Trophoblast cell (in vitro differentiated cells and primary cell): ENCODE measurements around the gene PTH2.
"Not testable (repeated sequence)": the region's sequence is repeated elsewhere in the genome, so short reads cannot be mapped to it uniquely, and the experiment has no call there.

Source experiments
- DNase-seq, 2 donors: peaks; one replicate each; pipeline ENCODE4 v3.0.0-alpha.2; 2016
- H2AFZ ChIP-seq: 2 replicates; pipeline ENCODE4 v1.6.1; 2013; ENCODE audit warnings: low read length, moderate library complexity, mild to moderate bottlenecking; ENCODE audit not compliant: insufficient read depth, poor library complexity
- H2AK5ac ChIP-seq: 2 replicates; pipeline ENCODE4 v1.6.1; 2013; ENCODE audit warnings: mild to moderate bottlenecking, low read length
- H2BK120ac ChIP-seq: 2 replicates; pipeline ENCODE4 v1.6.1; 2013; ENCODE audit warnings: low read length, mild to moderate bottlenecking, moderate library complexity; ENCODE audit not compliant: insufficient read depth, poor library complexity
- H2BK12ac ChIP-seq: 2 replicates; pipeline ENCODE4 v1.6.1; 2013; ENCODE audit warnings: mild to moderate bottlenecking, low read length, moderate library complexity
- H2BK5ac ChIP-seq: 2 replicates; pipeline ENCODE4 v1.6.1; 2013; ENCODE audit warnings: low read length, low read depth, moderate library complexity, mild to moderate bottlenecking; ENCODE audit not compliant: poor library complexity
- H3K14ac ChIP-seq: 2 replicates; pipeline ENCODE4 v1.6.1; 2013; ENCODE audit warnings: mild to moderate bottlenecking, low read length
- H3K18ac ChIP-seq: 2 replicates; pipeline ENCODE4 v1.6.1; 2013; ENCODE audit warnings: mild to moderate bottlenecking, low read length
- H3K23ac ChIP-seq: 2 replicates; pipeline ENCODE4 v1.6.1; 2013; ENCODE audit warnings: low read length
- H3K27ac ChIP-seq: 2 replicates; pipeline ENCODE4 v1.5.1; 2013; ENCODE audit warnings: low read depth, mild to moderate bottlenecking, inconsistent platforms, low read length, moderate library complexity
- H3K27me3 ChIP-seq: 2 replicates; pipeline ENCODE4 v1.6.1; 2013; ENCODE audit warnings: inconsistent platforms, mild to moderate bottlenecking, low read length, moderate library complexity; ENCODE audit not compliant: insufficient read depth
- H3K36me3 ChIP-seq, 2 experiments: 1 replicate in 1 of 2; 2 replicates in 1 of 2; pipeline ENCODE4 v1.6.1; 2013; ENCODE audit warnings: low read length in 2 of 2, mild to moderate bottlenecking in 2 of 2, moderate library complexity in 1 of 2; ENCODE audit not compliant: insufficient read depth in 2 of 2, control insufficient read depth in 1 of 2
- H3K4ac ChIP-seq: 2 replicates; pipeline ENCODE4 v1.6.1; 2013; ENCODE audit warnings: low read depth, mild to moderate bottlenecking, low read length, moderate library complexity
- H3K4me1 ChIP-seq, 2 experiments: 1 replicate in 1 of 2; 2 replicates in 1 of 2; pipeline ENCODE4 v1.6.1; 2013; ENCODE audit warnings: low read length in 2 of 2, mild to moderate bottlenecking in 2 of 2, moderate library complexity in 1 of 2; ENCODE audit not compliant: insufficient read depth in 2 of 2, control insufficient read depth in 1 of 2
- H3K4me2 ChIP-seq: 2 replicates; pipeline ENCODE4 v1.6.1; 2013; ENCODE audit warnings: inconsistent platforms, mild to moderate bottlenecking, low read length, moderate library complexity
- H3K4me3 ChIP-seq: 2 replicates; pipeline ENCODE4 v1.5.1; 2013; ENCODE audit warnings: mild to moderate bottlenecking, low read depth, low read length, inconsistent platforms
- H3K79me1 ChIP-seq: one replicate; pipeline ENCODE4 v1.6.1; 2013; ENCODE audit warnings: low read length
- H3K79me2 ChIP-seq: 2 replicates; pipeline ENCODE4 v1.6.1; 2013; ENCODE audit warnings: low read length, mild to moderate bottlenecking; ENCODE audit not compliant: control insufficient read depth, insufficient read depth, poor library complexity
- H3K9ac ChIP-seq: 2 replicates; pipeline ENCODE4 v1.6.1; 2013; ENCODE audit warnings: mild to moderate bottlenecking, low read length
- H3K9me3 ChIP-seq: 2 replicates; pipeline ENCODE4 v1.6.1; 2013; ENCODE audit warnings: low read depth, mild to moderate bottlenecking, control low read depth, inconsistent platforms, low read length; ENCODE audit not compliant: insufficient read depth
- H4K12ac ChIP-seq: 2 replicates; pipeline ENCODE4 v1.6.1; 2013; ENCODE audit warnings: low read depth, mild to moderate bottlenecking, low read length, moderate library complexity
- H4K8ac ChIP-seq: 2 replicates; pipeline ENCODE4 v1.6.1; 2013; ENCODE audit warnings: low read depth, mild to moderate bottlenecking, low read length, moderate library complexity
- H4K91ac ChIP-seq: one replicate; pipeline ENCODE4 v1.6.1; 2013; ENCODE audit warnings: low read depth, mild to moderate bottlenecking, low read length, moderate library complexity
- WGBS: extraction: QIAGEN DNeasy Blood & Tissue Kit; methylation state at CpG from one replicate; pipeline ENCODE4 v1.1.7; 2013; ENCODE audit warnings: missing lambda C conversion rate; ENCODE audit not compliant: insufficient read length, insufficient coverage; ENCODE audit errors: extremely low coverage; 5-methylcytosine and 5-hydroxymethylcytosine counted together

The PTH2 gene

DNA sequence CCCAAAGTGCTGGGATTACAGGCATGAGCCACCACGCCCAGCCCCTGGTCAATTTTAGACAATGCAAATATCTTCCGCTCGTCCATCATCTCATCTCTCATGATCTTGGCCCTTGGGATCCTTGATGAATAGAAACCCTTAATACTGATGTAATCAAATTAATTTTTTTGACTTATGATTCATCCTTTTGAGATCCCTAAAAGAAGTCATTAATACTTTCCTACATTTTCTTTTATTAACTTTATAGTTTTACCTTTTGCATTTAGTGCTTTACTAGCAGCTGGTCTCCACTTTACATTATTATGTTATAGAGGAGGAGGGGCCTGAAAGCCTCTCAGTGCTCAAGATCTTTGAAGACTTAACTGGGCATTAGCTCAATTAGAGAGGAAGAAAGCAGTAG lies 42.9 kb downstream of the PTH2 start:
- H4K8ac ChIP-seq: no peak overlapping the region
- H4K91ac ChIP-seq: no peak overlapping the region
- no peak overlapping the region for H3K14ac ChIP-seq
- no peak overlapping the region for H2BK120ac ChIP-seq
- H2AFZ ChIP-seq: no peak overlapping the region
- H2BK12ac ChIP-seq: no peak overlapping the region
- no peaks in the 10 kb centered on the region for H3K79me1 ChIP-seq
- H3K27me3 ChIP-seq: no peaks in the 10 kb centered on the region
- H3K18ac ChIP-seq: no peak overlapping the region
- H3K9me3 ChIP-seq: no peaks in the 10 kb centered on the region
- no peak overlapping the region for H3K4me3 ChIP-seq
- no peak overlapping the region for H4K12ac ChIP-seq
- H3K36me3 ChIP-seq: no peaks in the 10 kb centered on the region
- H2AK5ac ChIP-seq: no peak overlapping the region
- no peak overlapping the region for H2BK5ac ChIP-seq
- H3K4me2 ChIP-seq: no peak overlapping the region
- no peak overlapping the region for H3K9ac ChIP-seq
- DNase-seq: no peak
- H3K79me2 ChIP-seq: no peaks in the 10 kb centered on the region
- no peaks in the 10 kb centered on the region for H3K4me1 ChIP-seq
- no peak overlapping the region for H3K23ac ChIP-seq
- H3K27ac ChIP-seq: no peak overlapping the region
- H3K4ac ChIP-seq: no peak overlapping the region
- WGBS: no CpG with 5 or more reads among the region's 3 CpGs

DNA sequence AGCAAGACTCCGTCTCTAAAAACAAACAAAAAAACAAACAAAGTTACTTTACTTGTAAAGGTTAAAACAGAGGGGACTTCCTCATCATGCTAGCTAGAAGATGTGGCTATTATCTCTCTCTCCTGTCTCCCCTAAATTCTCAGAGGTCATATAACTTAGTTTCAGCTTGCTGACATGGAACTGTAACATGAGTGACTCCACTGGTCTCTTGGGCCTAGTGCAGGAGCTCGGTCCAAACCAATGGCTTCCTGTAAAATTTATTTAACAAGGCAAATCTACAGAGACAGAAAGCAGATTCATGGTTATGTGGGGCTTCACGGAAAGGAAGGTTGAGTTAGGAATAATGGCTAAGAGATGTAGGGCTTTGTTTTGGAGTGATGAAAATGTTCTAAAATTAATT lies 44.7 kb downstream of the PTH2 start:
- no peaks in the 10 kb centered on the region for H3K36me3 ChIP-seq
- no peak overlapping the region for H4K8ac ChIP-seq
- DNase-seq: no peak
- H2BK120ac ChIP-seq: no peak overlapping the region
- no peak overlapping the region for H3K9ac ChIP-seq
- no peak overlapping the region for H4K12ac ChIP-seq
- H3K4me3 ChIP-seq: no peak overlapping the region
- no peak overlapping the region for H3K18ac ChIP-seq
- no peak overlapping the region for H3K27ac ChIP-seq
- no peaks in the 10 kb centered on the region for H3K4me1 ChIP-seq
- no peak overlapping the region for H3K4me2 ChIP-seq
- no peak overlapping the region for H3K4ac ChIP-seq
- no CpG with 5 or more reads among the region's 3 CpGs for WGBS
- no peaks in the 10 kb centered on the region for H3K79me2 ChIP-seq
- no peaks in the 10 kb centered on the region for H3K27me3 ChIP-seq
- H3K79me1 ChIP-seq: no peaks in the 10 kb centered on the region
- no peak overlapping the region for H3K14ac ChIP-seq
- H2BK5ac ChIP-seq: no peak overlapping the region
- no peak overlapping the region for H4K91ac ChIP-seq
- no peak overlapping the region for H3K23ac ChIP-seq
- no peak overlapping the region for H2BK12ac ChIP-seq
- no peak overlapping the region for H2AK5ac ChIP-seq
- H3K9me3 ChIP-seq: no peaks in the 10 kb centered on the region
- H2AFZ ChIP-seq: no peak overlapping the region

DNA sequence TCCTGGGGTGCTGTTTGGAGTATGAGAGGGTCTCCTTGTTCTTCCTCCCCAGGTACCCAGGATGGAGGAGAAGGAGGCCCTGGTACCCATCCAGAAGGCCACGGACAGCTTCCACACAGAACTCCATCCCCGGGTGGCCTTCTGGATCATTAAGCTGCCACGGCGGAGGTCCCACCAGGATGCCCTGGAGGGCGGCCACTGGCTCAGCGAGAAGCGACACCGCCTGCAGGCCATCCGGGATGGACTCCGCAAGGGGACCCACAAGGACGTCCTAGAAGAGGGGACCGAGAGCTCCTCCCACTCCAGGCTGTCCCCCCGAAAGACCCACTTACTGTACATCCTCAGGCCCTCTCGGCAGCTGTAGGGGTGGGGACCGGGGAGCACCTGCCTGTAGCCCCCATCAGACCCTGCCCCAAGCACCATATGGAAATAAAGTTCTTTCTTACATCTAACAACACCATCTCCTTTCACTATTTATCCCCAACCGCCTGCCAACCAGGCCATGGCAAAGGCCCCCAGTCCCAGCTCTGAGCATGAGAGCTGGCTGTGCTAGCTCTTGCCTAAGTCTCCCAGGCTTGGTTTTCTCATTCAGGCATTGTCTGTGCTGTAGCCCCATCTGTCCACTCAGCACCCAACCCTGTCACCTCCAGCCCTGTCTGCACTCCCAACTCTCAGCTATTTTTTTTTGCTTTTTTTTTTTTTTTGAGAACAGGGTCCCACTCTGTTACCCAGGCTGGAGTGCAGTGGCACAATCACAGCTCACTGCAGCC lies 48.4 kb downstream of the PTH2 start:
- Histone ChIP-seq H2BK12ac (no peak overlapping the region), H3K9ac (no peak overlapping the region), H3K4me3 (no peak overlapping the region), H4K91ac (no peak overlapping the region), H3K4ac (no peak overlapping the region), H3K18ac (no peak overlapping the region), H3K79me2 (no peaks in the 10 kb centered on the region), H4K8ac (no peak overlapping the region), H2AFZ (no peak overlapping the region), H2BK5ac (no peak overlapping the region), H3K4me2 (no peak overlapping the region), H3K9me3 (peaks cover 3% of the 10 kb centered on the region), H3K14ac (no peak overlapping the region), H3K79me1 (no peaks in the 10 kb centered on the region), H3K4me1 (no peaks in the 10 kb centered on the region), H4K12ac (no peak overlapping the region), H3K36me3 (no peaks in the 10 kb centered on the region), H3K27ac (no peak overlapping the region), H3K27me3 (no peaks in the 10 kb centered on the region), H2AK5ac (no peak overlapping the region), H2BK120ac (no peak overlapping the region), H3K23ac (no peak overlapping the region)
- DNase-seq: no peak
- WGBS: no CpG with 5 or more reads among the region's 16 CpGs

DNA sequence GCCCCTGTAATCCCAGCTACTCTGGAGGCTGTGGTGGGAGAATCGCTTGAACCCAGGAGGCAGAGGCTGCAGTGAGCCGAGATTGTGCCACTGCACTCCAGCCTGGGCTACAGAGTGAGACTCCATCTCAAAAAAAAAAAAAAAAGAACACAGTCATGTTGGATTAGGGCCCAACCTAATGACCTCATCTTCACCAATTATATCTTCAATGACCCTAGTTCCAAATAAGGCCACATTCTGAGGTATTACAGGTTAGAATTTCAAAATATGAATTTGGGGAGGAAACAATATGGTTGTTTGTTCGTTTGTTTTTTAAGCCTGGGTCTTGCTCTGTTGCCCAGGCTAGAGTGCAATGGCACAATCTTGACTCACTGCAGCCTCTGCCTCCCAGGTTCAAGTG lies 50.1 kb downstream of the PTH2 start:
- not testable (repeated sequence) for DNase-seq, H3K36me3 ChIP-seq, H3K14ac ChIP-seq, H2AFZ ChIP-seq, H4K91ac ChIP-seq, H3K4me1 ChIP-seq, H3K9ac ChIP-seq, H2BK5ac ChIP-seq, H3K9me3 ChIP-seq, H3K4me2 ChIP-seq, H3K27me3 ChIP-seq, H2BK120ac ChIP-seq, H3K27ac ChIP-seq, H4K8ac ChIP-seq, H3K4ac ChIP-seq, H2BK12ac ChIP-seq, H4K12ac ChIP-seq, H3K23ac ChIP-seq, H3K4me3 ChIP-seq, H3K18ac ChIP-seq, H2AK5ac ChIP-seq, H3K79me2 ChIP-seq, H3K79me1 ChIP-seq
- no CpG with 5 or more reads among the region's 3 CpGs for WGBS
